Activated CD4-positive, alpha-beta T cell treated with anti-CD3 and anti-CD28 coated beads for 1 hour (primary cell): ENCODE measurements around the gene SOD3.

Source experiments
- DNase-seq: peaks from one replicate; pipeline ENCODE4 v3.0.0-alpha.2; 2020

Gene SOD3

GRCh38 chr4:24794916-24795665, at the start of gene SOD3:
Gene SOD3 (plus strand): TSS chr4:24795573. CDS start chr4:24799522, 3,949 bp downstream.
- DNase-seq, result no peak

- DNase-seq, result no peak
Observed at GRCh38 chr4:24747234-24747975, 48.0 kb upstream of the SOD3 start.

- DNase-seq, result no peak
Observed at GRCh38 chr4:24748023-24748422, 47.4 kb upstream of the SOD3 start.

GRCh38 chr4:24748758-24749350, 46.5 kb upstream of the SOD3 start:
- no peak for DNase-seq

GRCh38 chr4:24750106-24750505, 45.3 kb upstream of the SOD3 start:
- no peak for DNase-seq

GRCh38 chr4:24751926-24752539, 43.3 kb upstream of the SOD3 start:
- DNase-seq, result no peak

- no peak for DNase-seq
Observed at GRCh38 chr4:24753519-24753918, 41.9 kb upstream of the SOD3 start.

- no peak for DNase-seq
Observed at GRCh38 chr4:24754571-24754970, 40.8 kb upstream of the SOD3 start.

GRCh38 chr4:24763631-24764297, 31.6 kb upstream of the SOD3 start:
- no peak for DNase-seq

- DNase-seq, result no peak
Observed at GRCh38 chr4:24764345-24764744, 31.0 kb upstream of the SOD3 start.

- no peak for DNase-seq
Observed at GRCh38 chr4:24765376-24765988, 29.9 kb upstream of the SOD3 start.

- DNase-seq, result no peak
Observed at GRCh38 chr4:24768006-24768405, 27.4 kb upstream of the SOD3 start.

- no peak for DNase-seq
Observed at GRCh38 chr4:24768604-24769003, 26.8 kb upstream of the SOD3 start.

- DNase-seq, result no peak
Observed at GRCh38 chr4:24769571-24769970, 25.8 kb upstream of the SOD3 start.

- no peak for DNase-seq
Observed at GRCh38 chr4:24770032-24770584, 25.3 kb upstream of the SOD3 start.

GRCh38 chr4:24770667-24771066, 24.7 kb upstream of the SOD3 start:
- no peak for DNase-seq

GRCh38 chr4:24771241-24771640, 24.1 kb upstream of the SOD3 start:
- no peak for DNase-seq

- DNase-seq, result no peak
Observed at GRCh38 chr4:24772061-24772705, 23.2 kb upstream of the SOD3 start.

- no peak for DNase-seq
Observed at GRCh38 chr4:24772952-24773351, 22.4 kb upstream of the SOD3 start.

GRCh38 chr4:24774452-24774851, 20.9 kb upstream of the SOD3 start:
- no peak for DNase-seq

- DNase-seq, result no peak
Observed at GRCh38 chr4:24775032-24775605, 20.3 kb upstream of the SOD3 start.
